Suprapubic skin (tissue), 4 donors: ENCODE results near the gene FITM1.

ENCODE experiments used
- POLR2A ChIP-seq, 2 donors: fragments of 450-650 bp; IDR thresholded peaks; one replicate each; pipeline ENCODE4 v1.6.1; 2017; ENCODE audit warnings: antibody characterized with exemption in 2 of 2, mild to moderate bottlenecking in 2 of 2, moderate library complexity in 2 of 2
- POLR2AphosphoS5 ChIP-seq, 3 donors: sonication (generic); formaldehyde crosslinking; IDR thresholded peaks; one replicate each; pipeline ENCODE4 v1.6.1; 2017; ENCODE audit warnings: antibody characterized with exemption in 3 of 3
- TF ChIP-seq, protein P1 (sequence below), 2 donors: fragments of 200-600 bp in 1 of 2; fragments of 450-650 bp in 1 of 2; sonication (generic) in 1 of 2; IDR thresholded peaks; one replicate each; pipeline ENCODE4 v1.5.1; 2016 to 2019; ENCODE audit warnings: antibody characterized with exemption in 2 of 2, mild to moderate bottlenecking in 1 of 2, moderate library complexity in 1 of 2

DNA sequence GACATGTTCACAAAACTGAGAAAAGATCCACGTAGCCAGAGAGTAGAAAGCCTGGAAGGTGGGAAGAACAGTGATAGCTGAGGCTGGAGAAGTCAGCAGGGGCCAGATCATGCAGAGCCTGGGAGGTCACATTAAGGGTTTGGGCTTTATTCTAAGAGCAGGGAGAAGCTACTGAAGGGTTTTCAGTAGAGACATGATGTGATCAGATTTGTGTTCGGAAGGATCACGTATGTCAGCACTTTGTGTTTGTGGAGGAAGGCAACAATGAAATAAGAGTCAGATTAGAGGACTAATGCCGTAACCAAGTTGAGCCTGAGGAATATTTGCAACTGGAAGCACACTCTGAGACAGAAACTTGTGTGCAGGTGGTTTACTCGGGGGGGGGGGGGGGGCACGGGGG is 40.6 kb upstream of the FITM1 start:
- TF ChIP-seq, protein P1, sequence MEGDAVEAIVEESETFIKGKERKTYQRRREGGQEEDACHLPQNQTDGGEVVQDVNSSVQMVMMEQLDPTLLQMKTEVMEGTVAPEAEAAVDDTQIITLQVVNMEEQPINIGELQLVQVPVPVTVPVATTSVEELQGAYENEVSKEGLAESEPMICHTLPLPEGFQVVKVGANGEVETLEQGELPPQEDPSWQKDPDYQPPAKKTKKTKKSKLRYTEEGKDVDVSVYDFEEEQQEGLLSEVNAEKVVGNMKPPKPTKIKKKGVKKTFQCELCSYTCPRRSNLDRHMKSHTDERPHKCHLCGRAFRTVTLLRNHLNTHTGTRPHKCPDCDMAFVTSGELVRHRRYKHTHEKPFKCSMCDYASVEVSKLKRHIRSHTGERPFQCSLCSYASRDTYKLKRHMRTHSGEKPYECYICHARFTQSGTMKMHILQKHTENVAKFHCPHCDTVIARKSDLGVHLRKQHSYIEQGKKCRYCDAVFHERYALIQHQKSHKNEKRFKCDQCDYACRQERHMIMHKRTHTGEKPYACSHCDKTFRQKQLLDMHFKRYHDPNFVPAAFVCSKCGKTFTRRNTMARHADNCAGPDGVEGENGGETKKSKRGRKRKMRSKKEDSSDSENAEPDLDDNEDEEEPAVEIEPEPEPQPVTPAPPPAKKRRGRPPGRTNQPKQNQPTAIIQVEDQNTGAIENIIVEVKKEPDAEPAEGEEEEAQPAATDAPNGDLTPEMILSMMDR (IDR thresholded peaks at IDR 0.05), result no peak
- TF ChIP-seq POLR2A (IDR thresholded peaks at IDR 0.05) (no peak), POLR2AphosphoS5 (IDR thresholded peaks at IDR 0.05) (no peak)
